Ishikawa (cell line): Measurements from ENCODE around the gene CMYA5.

Experiments
- CEBPB ChIP-seq: IDR thresholded peaks from 2 replicates; pipeline ENCODE4 v1.6.1; 2012
- CREB1 ChIP-seq: IDR thresholded peaks from 2 replicates; pipeline ENCODE4 v1.6.1; 2012; ENCODE audit warnings: low read depth
- EP300 ChIP-seq: IDR thresholded peaks from 2 replicates; pipeline ENCODE4 v1.6.1; 2012; ENCODE audit warnings: borderline replicate concordance
- FOXM1 ChIP-seq: IDR thresholded peaks from 2 replicates; pipeline ENCODE4 v1.6.1; 2012; ENCODE audit warnings: low read depth, borderline replicate concordance
- TAF1 ChIP-seq: IDR thresholded peaks from 2 replicates; pipeline ENCODE4 v1.6.1; 2012; ENCODE audit warnings: low read depth, mild to moderate bottlenecking
- TCF12 ChIP-seq: IDR thresholded peaks from 2 replicates; pipeline ENCODE4 v1.6.1; 2012; ENCODE audit warnings: low read depth
- TEAD4 ChIP-seq: IDR thresholded peaks from 2 replicates; pipeline ENCODE4 v1.6.1; 2012
- USF1 ChIP-seq: IDR thresholded peaks from 2 replicates; pipeline ENCODE4 v1.6.1; 2012
- ZBTB7A ChIP-seq: IDR thresholded peaks from 2 replicates; pipeline ENCODE4 v1.6.1; 2012; ENCODE audit warnings: low read depth
- TF ChIP-seq, protein P1 (sequence below): IDR thresholded peaks from 2 replicates; pipeline ENCODE4 v1.6.1; 2012

CMYA5 gene

GRCh38 chr5:79849061-79849460 is 159.4 kb downstream of the CMYA5 start:
- no peak for TF ChIP-seq TCF12
- no peak for TF ChIP-seq EP300
- no peak for TF ChIP-seq TEAD4
- TF ChIP-seq TAF1, result no peak
- TF ChIP-seq, protein P1, sequence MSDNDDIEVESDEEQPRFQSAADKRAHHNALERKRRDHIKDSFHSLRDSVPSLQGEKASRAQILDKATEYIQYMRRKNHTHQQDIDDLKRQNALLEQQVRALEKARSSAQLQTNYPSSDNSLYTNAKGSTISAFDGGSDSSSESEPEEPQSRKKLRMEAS, result no peak
- no peak for TF ChIP-seq ZBTB7A
- TF ChIP-seq CREB1, result no peak
- TF ChIP-seq FOXM1, result no peak
- no peak for TF ChIP-seq CEBPB
- TF ChIP-seq USF1, result no peak
